Endothelial cell (in vitro differentiated cells): ENCODE data around the gene LARP1. TPM values are rescaled to one million over a fixed set of nuclear protein-coding genes. Genes with fewer than 3 reads are reported as not detected.

Experiments used
- DNase-seq: peaks from one replicate; pipeline ENCODE4 v3.0.0; 2021; ENCODE audit warnings: low spot score
- H3K27ac Mint-ChIP-seq: one replicate; pipeline ENCODE4 v1.8.0; 2021; ENCODE audit warnings: mixed read lengths, inconsistent platforms; ENCODE audit not compliant: unreplicated experiment
- H3K27me3 Mint-ChIP-seq: one replicate; pipeline ENCODE4 v1.8.0; 2021; ENCODE audit warnings: mild to moderate bottlenecking, moderate library complexity, mixed read lengths, inconsistent platforms; ENCODE audit not compliant: unreplicated experiment
- H3K36me3 Mint-ChIP-seq: one replicate; pipeline ENCODE4 v1.8.0; 2021; ENCODE audit warnings: mild to moderate bottlenecking, low read depth, mixed read lengths, inconsistent platforms; ENCODE audit not compliant: unreplicated experiment
- H3K4me1 Mint-ChIP-seq: one replicate; pipeline ENCODE4 v1.8.0; 2021; ENCODE audit warnings: mild to moderate bottlenecking, mixed read lengths, inconsistent platforms; ENCODE audit not compliant: unreplicated experiment
- H3K4me3 Mint-ChIP-seq: one replicate; pipeline ENCODE4 v1.8.0; 2021; ENCODE audit warnings: mild to moderate bottlenecking, mixed read lengths, inconsistent platforms; ENCODE audit not compliant: unreplicated experiment
- H3K9me3 Mint-ChIP-seq: one replicate; pipeline ENCODE4 v1.8.0; 2021; ENCODE audit warnings: mixed read lengths, inconsistent platforms; ENCODE audit not compliant: unreplicated experiment
- CTCF ChIP-seq: fragments of 200-600 bp; sonication (generic); IDR thresholded peaks from one replicate; pipeline ENCODE4 v1.5.0; 2021; ENCODE audit warnings: antibody characterized with exemption; ENCODE audit not compliant: unreplicated experiment
- total RNA-seq: library from RNA; stranded (reverse); fragmentation: NEBNext Ultra II Directional; extraction: Animal tissue kit (Norgen Biotek cat#: 25700); gene quantifications from one replicate; pipeline ENCODE4 v1.2.1, GENCODE V29; 2021; ENCODE audit not compliant: unreplicated experiment

Gene LARP1
- total RNA-seq, 1 donor from 2014 or later = 198 TPM

- H3K4me1 Mint-ChIP-seq = peaks cover 19% of the 10 kb centered on the region
- H3K36me3 Mint-ChIP-seq = peaks cover 45% of the 10 kb centered on the region
- no peak for TF ChIP-seq CTCF
- no peaks in the 10 kb centered on the region for H3K9me3 Mint-ChIP-seq
- H3K27me3 Mint-ChIP-seq = peaks cover 6% of the 10 kb centered on the region
- H3K4me3 Mint-ChIP-seq = no peak overlapping the region
- no peak for DNase-seq
- H3K27ac Mint-ChIP-seq = no peak overlapping the region
These were observed 58.0 kb downstream of the LARP1 start for GRCh38 chr5:154813158-154813557.

GRCh38 chr5:154813736-154814135 lies 58.6 kb downstream of the LARP1 start:
- Mint-ChIP-seq H3K4me1 (peaks cover 20% of the 10 kb centered on the region), H3K4me3 (no peak overlapping the region), H3K36me3 (peaks cover 47% of the 10 kb centered on the region), H3K27ac (no peak overlapping the region), H3K27me3 (peaks cover 6% of the 10 kb centered on the region), H3K9me3 (no peaks in the 10 kb centered on the region)
- DNase-seq = no peak
- no peak for TF ChIP-seq CTCF

GRCh38 chr5:154815025-154815424 lies 59.8 kb downstream of the LARP1 start:
- TF ChIP-seq CTCF = no peak
- H3K9me3 Mint-ChIP-seq = no peaks in the 10 kb centered on the region
- no peak overlapping the region for H3K27ac Mint-ChIP-seq

GRCh38 chr5:154815684-154816247 lies 60.6 kb downstream of the LARP1 start:
- Mint-ChIP-seq H3K27me3 (peaks cover 9% of the 10 kb centered on the region), H3K9me3 (no peaks in the 10 kb centered on the region), H3K4me1 (peaks cover 23% of the 10 kb centered on the region), H3K4me3 (no peak overlapping the region), H3K36me3 (peaks cover 52% of the 10 kb centered on the region), H3K27ac (peak overlapping the region; percentile 21)
- no peak for DNase-seq
- TF ChIP-seq CTCF = no peak

More at GRCh38 chr5:154815025-154815424, 59.8 kb downstream of the LARP1 start:
- no peak for DNase-seq
- Mint-ChIP-seq H3K27me3 (peaks cover 6% of the 10 kb centered on the region), H3K36me3 (peaks cover 52% of the 10 kb centered on the region), H3K4me1 (peaks cover 23% of the 10 kb centered on the region), H3K4me3 (peak overlapping the region; percentile 44)

- Mint-ChIP-seq H3K36me3 (peaks cover 54% of the 10 kb centered on the region), H3K27me3 (peaks cover 11% of the 10 kb centered on the region), H3K9me3 (no peaks in the 10 kb centered on the region), H3K4me1 (peaks cover 19% of the 10 kb centered on the region), H3K27ac (peak overlapping the region; percentile 48), H3K4me3 (no peak overlapping the region)
- DNase-seq = no peak
- no peak for TF ChIP-seq CTCF
These were observed 61.8 kb downstream of the LARP1 start for GRCh38 chr5:154816891-154817492.
